ENCODE measurements around the gene STXBP5.

Gene STXBP5

DNA sequence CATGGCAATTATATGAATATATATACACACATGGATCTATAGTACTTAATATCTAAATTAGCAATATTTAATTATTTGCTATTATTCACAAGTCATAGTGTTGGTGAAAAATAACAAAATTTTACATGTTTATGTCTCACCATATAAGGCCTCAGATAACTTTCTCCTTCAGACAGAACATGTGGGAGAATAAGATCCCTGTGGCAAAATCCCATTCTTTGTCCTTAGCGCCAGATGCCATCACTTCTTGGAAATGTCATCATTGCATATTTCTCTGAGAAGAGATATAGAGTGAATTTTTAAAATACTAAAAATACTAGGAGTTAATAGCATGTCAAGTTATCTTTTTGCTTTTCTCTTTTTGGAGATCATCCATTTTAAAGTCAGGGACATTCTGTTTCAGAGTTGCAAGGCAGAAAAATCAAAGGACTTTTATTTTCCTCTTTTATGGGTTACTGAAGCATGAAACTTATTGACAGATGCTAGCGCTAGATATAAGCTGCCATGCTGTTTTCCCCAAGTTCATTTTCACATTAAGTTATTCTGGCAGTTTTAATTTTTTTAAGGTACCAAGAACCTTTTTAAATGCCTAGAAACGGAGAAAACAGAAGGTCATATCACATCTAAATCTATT lies 30.4 kb upstream of the STXBP5 start:
- no peak for DNase-seq (ENCODE audit: low read depth, low spot score)
- H3K4me3 ChIP-seq (ENCODE audit: low read length): no peak overlapping the region

DNA sequence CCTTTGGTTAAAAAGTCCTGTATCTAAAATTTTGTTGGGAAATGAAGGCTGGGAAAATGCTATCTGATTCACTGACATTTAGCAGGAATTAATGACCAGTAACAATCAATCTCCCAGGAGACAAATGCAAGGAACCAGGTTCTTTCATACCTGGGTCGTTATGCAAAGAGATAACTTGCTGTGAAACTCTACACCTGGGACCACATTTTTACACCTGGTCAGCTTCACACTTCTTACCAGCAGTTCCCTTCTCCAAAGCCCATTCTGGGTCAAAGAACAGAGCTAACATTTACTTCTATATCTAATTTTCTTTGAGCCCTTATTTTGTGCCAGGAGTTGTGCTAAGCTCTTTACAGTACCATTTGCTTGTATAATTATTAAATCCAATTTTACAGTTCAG lies 27.4 kb upstream of the STXBP5 start:
- H3K4me3 ChIP-seq (ENCODE audit: low read length): no peak overlapping the region
- no peak for DNase-seq (ENCODE audit: low read depth, low spot score)

DNA sequence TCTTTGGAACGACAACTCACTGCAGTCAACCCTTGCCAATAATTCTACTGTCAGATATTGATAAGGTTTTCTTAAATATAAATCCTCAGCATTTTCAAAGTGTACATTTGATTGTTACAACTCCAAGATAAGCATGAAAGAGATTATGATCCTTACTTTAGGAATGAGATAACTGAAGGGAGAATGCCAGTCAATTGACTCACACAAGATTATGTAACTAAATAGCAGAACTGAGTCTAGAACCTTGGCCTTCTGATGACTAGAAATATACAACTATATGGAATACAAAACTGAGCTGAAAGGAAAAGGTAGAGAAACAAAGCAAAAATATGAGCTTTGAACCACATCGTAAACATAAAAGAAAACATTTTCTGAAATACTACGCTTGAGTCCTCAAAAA lies 26.9 kb upstream of the STXBP5 start:
- no peak for DNase-seq (ENCODE audit: low read depth, low spot score)
- no peak overlapping the region for H3K4me3 ChIP-seq (ENCODE audit: low read length)

DNA sequence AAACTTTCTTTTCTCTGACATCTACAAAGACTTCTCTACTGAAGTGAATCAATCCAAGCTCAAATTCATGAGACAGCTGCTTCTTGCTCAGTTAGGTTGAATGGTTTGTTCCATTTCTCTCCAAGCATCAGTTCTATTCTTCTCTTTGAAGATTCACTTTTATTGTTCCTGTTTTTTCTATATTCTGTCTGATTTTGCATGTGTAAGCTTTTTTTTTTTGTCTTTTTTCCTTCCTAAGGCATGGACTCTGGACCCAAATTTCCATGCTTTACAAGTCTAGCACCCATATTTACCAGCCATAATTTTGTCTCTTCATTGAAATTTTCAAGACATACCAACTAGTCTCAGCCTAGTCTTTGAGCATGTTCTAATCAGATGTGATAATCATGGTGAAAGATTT lies 25.9 kb upstream of the STXBP5 start:
- no peak for DNase-seq (ENCODE audit: low read depth, low spot score)
- no peak overlapping the region for H3K4me3 ChIP-seq (ENCODE audit: low read length)

DNA sequence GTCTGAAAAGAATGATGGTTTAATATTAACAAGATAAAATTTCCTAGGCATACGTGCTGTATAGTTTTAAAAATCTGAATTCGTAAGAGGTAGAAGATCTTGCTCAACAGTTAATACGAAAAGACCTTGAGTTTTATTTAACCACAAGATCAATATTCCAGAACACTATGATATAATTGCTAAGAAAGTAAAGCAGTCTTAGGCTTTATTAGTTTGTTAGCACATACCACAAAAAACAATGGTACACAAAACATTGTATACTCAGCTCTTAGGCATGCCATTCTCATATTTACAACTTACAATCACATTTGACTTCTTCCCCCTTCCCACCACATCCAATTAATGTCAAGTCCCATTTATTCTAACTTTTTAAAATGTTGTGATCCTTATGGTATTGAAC lies 24.4 kb upstream of the STXBP5 start:
- DNase-seq (ENCODE audit: low read depth, low spot score): no peak
- H3K4me3 ChIP-seq (ENCODE audit: low read length): no peak overlapping the region

DNA sequence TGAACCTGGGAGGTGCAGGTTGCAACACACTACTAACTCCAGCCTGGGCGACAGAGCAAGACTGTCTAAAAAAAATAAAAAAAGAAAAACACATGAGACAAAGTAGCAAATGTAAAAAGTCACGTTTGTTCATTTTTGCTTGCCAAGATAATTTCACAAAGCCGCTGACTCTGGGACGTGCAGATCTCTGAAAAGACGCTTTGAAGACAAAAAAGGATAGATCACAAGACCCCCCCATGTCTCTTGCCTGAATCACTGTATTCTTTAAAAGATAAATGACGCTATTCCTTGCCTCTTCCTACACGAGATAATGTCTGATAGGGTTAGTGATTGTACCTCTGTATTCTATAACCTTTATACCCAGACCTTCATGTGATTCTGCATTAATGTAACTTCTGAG lies 23.3 kb upstream of the STXBP5 start:
- no peak overlapping the region for H3K4me3 ChIP-seq (ENCODE audit: low read length)

DNA sequence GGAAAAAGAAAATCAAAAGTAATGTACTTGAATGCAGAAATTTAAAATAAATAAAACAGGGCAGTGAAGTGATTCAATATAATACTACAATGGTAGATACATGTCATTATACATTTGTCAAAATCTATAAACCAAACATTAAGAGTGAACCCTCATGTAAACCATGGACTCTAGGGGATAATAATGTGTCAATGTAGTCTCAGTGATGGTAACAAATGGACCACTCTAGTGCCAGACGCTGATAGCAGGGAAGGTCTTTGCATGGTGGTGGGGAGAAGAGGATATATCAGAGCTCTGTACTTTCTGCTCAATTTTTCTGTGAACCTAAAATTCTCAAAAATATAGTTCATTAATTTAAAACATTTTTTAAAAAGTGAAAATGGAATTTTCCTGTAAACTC lies 19.8 kb upstream of the STXBP5 start:
- H3K4me3 ChIP-seq (ENCODE audit: low read length): no peak overlapping the region
- DNase-seq (ENCODE audit: low read depth, low spot score): no peak

More for the DNA sequence above, 23.3 kb upstream of the STXBP5 start:
- no peak for DNase-seq (ENCODE audit: low read depth, low spot score)

DNA sequence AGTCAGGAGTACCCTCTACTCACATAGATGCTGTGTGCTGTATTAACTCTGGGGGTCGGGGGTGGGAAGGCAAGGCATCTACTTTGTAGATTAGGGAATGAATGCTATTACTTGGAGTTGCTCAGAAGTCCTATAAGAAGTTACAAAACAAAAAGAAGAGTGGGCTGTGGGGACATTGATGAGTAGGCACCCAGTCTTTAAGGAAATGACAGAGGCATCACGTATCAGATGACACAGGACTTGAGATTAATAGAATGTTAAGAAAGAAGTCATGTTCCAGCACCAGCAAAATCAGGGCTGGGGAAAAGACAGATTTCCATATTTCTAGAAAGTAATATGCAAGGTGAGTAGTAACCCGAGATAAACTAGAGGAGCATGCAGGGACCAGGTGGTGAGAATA lies 19.0 kb upstream of the STXBP5 start:
- H3K4me3 ChIP-seq (ENCODE audit: low read length): no peak overlapping the region
- no peak for DNase-seq (ENCODE audit: low read depth, low spot score)

DNA sequence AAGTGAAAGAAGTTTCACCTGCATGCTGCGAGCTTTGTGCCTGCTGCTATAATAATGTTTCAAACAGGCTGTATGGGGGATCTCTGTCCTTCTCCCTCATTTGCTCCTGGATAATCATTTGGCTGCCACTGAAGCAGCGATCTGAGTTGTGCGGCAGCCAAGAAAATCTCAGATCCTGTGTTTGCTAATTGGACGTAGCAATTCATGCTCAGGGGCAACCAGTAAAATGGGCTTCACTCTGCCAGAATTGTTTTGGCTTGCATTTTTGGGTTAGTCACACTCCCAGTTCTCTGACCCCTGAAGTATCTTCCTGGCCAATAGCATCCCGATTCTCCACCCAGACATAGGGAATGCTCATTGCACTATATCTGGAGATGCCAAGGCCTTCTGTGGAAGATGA lies 13.7 kb upstream of the STXBP5 start:
- DNase-seq (ENCODE audit: low read depth, low spot score): no peak
- no peak overlapping the region for H3K4me3 ChIP-seq (ENCODE audit: low read length)

DNA sequence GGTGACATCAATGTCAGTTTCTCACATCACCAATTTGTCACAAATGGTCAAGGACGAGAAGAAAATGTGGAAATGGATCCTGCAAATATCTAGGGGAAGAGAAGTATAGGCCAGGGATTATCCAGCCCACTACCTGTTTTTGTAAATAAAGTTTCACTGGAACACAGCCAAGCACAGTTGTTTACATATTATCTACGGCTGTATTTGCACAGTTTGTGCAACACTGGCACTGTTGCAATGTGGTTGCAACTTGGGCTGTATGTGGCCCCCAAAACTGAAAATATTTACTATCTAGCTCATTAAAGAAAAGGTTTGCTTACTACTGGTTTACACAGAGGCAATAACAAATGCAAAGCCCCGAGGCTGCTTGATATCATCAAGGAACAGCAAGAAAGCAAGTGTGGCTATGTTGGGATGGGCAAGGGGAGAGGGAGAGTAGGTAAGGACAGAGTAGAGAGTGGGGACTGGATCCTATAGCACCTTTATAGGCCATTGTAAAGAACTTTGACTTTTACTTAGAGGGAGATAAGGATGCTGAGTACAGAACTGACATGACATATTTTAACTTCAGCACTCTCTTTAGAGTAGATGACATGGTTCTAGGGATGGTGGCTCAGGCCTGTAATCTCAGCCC lies 11.8 kb upstream of the STXBP5 start:
- no peak for DNase-seq (ENCODE audit: low read depth, low spot score)
- H3K4me3 ChIP-seq (ENCODE audit: low read length): no peak overlapping the region

DNA sequence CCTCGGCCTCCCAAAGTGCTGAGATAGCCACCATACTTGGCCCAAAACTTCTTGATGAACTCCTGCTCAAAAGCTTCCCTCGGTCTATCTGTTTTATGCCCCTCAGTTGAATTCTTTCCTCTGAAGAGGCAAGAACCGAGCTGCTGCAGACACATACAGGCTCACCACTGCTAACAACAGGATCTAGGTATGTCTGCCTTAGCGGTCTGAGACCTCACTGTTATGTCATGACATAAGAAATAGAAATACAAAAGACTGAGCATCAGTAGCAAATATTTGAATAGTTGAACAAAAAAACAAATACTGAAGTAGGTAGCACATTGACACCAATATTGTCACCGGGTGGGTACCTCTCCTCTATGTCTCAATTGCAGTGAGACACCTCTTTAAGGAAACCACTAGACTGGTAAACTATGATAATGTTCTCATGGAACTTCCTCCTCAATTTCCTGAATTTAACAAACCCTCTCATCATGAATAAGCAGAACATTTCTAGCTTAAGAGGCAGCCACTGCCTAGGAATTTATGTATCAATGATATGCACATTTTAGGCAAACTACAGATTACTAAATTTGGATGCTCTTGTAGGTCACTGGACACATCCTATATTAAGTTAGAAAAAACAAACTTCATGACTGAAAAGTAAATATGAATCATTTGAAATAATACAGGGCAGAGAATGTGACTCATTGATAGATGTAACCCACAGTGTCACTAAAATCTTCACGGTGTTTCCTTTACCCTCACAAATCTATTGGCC lies 9.4 kb upstream of the STXBP5 start:
- no peak for DNase-seq (ENCODE audit: low read depth, low spot score)
- H3K4me3 ChIP-seq (ENCODE audit: low read length): no peak overlapping the region

DNA sequence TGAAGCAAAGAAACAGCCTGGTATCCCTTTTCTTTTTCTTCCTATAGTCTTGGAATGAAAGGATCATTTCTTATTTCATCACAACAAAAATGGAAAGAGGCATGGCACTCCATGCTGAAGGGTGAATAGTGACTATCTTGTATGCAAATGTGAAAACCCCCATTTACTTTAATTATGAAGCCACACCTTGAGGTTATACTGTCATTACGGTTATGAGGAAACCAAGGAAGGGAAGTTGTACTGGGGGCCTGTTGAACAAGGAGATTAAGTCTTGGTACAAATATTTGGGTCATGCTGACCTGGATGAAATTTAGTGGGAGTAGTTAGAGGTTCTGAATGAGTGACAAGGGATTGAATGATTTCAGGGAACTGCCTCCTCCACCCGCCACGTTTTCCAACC lies 8.7 kb upstream of the STXBP5 start:
- no peak for DNase-seq (ENCODE audit: low read depth, low spot score)
- no peak overlapping the region for H3K4me3 ChIP-seq (ENCODE audit: low read length)

DNA sequence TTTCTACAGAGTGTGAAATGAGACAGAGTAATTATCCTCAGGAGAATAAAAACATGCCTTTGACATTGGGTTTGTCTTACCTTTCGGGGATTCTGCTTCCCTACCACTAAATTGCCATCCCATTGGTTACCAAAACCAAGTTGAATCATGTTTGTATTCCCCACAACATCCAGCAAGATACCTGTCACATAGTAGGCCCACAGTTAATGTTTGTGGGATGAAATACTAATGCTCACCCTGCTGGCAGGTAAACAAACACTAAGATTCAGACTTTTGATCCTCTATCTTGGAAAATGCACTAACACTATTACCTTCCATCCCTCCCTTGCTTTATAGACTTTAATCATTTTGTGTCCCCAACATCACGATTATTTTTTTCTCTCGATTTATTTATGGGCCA lies 8.2 kb upstream of the STXBP5 start:
- no peak overlapping the region for H3K4me3 ChIP-seq (ENCODE audit: low read length)

DNA sequence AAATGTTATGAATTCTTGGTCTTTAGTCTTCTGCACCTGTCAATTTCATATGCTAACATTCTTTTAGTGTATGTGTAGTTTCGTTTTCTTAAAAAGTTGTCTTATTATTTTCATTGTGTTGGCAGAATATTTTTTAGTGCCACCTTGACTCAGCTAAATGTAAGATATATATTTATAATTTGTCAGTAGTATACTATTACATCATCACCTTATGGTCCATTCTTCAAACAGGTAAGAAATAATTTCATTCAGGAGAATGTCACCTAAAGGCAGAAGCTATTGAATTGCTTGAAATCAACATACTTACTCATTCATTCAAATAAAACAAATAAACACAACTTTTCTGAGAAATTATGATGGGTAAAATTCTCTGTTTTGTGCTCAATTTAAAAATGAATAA lies 3.5 kb upstream of the STXBP5 start:
- no peak overlapping the region for H3K4me3 ChIP-seq (ENCODE audit: low read length)
- DNase-seq (ENCODE audit: low read depth, low spot score): no peak

More for the DNA sequence above, 8.2 kb upstream of the STXBP5 start:
- DNase-seq (ENCODE audit: low read depth, low spot score): no peak

DNA sequence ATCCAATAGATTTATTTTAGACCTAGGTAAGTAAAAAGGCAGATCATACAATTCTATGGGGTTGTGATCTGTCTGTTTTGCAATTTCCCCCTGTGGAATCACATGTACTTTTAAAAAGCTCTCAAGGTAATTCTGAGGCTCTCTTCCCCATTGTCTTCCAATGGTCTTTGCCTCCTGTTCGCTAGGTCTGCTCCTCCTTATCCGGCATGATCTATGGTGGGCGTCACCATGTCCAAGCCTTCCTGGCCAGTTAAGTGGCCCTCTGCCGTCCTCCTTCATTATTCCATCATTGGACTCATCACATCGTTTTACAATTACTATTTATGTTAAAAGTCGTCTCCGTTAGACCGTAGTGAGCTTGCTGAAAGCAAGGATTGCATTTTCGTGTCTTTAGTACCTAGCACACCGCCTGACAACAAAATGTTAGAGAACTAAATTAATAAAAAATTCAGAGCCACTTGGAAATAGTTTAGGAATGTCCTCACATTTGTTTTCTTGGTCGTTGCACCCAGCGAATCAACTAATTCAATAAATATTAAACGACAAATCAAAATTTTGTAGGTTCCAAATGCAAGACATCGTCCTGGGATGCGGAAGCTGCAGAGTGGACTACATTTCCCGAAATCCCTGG lies 2.2 kb upstream of the STXBP5 start:
- no peak for DNase-seq (ENCODE audit: low read depth, low spot score)
- H3K4me3 ChIP-seq (ENCODE audit: low read length): peak overlapping the region; percentile 90

DNA sequence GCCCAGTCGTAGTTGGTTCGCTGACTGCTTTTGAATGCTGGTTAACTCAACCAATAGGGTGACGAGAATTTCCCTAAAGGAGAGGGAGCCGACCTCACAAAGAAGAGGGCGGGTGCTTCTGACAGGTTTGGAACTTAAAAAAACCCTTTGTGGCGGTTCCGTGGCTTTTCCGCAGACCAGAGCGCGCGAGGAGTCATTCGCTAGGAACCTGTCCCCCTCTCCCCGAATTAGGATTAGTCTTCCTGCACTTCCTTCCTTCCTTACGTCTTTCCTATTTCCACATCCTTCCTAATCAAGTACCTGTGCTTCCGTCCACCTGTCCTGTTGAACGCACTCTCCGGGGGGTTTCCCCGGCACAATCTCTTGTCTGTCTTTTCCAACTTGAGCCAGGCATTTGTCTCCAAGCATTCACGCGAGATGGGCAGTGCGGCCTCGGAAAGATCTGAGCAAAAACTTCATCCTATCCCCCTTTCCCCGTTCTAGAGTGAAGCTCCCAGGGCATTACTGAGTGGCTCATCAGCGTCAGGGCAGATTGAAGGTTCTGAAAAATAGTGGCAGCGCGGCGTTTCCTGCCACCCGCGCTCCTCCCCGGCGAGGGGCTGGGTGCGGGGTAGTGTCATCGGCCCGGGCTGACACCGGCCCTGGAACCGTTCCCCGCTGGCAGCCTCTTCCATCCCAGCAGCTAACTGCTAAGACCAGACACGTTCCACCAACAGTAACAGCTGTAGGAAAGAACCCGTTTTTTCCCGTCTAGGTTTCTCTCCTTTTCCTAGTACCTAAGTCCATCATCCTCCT lies 1.5 kb upstream of the STXBP5 start:
- peak overlapping the region; percentile 90 for H3K4me3 ChIP-seq (ENCODE audit: low read length)
- DNase-seq (ENCODE audit: low read depth, low spot score): peak; percentile 97

DNA sequence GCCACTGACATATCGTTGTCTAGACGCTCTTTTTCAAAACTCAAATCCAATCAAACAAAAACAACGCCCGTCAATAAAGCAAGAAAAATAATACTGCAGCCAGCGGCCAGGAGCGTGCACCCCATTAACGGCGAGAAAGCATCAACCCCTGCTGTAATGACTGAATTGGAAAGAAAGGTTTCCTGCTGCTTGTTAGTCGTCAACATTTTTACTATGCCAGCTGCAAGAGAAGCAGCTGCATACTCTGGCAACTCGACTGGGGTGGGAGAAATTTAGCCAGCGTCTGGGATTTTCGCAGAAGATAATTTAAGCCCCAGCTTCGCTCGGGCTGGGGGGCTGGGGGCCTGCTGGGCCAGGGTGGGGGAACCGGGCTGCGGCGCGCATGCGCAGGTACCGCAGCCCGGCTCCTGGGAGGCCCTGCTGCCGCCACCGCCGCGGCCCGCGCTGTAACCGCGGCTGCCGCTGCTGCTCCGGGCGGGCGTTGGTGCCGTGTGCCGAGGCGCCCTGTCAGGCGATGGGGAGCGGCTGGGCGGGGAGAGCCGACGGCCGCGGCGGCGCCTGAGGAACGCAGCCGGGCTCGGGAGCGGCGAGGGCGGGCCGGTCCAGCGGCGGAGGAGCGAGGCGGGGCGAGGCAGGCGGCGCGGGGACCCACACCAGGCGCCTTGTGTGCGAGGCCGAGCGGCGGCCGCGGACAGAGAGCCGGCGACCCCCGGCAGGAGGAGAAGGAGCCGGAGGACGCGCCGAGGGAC lies 732 bp upstream of the STXBP5 start:
- H3K4me3 ChIP-seq (ENCODE audit: low read length): peak overlapping the region; percentile 90
- DNase-seq (ENCODE audit: low read depth, low spot score): peak; percentile 36

DNA sequence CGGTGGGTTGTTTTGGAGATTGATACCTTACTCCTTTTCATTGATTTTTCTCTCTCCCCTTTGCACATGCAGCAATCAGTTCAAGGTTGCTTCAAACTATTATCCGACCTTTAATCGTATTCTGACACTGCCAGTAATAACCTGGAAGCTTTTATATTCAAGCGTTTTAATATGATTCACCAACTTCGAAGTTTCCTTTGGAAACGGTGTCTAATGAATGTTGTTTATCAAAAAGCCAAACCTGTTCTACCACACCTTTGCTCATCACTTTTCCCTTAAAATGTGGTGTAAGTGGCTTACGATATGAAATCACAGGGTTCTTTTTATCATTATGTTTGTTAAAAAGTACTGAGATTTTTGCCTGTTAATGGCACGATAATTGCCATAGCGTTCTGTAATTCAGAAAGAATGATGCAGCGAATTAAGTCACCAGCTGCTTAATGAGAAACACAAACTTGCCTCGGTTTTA lies 660 bp downstream of the STXBP5 start:
- peak overlapping the region; percentile 90 for H3K4me3 ChIP-seq (ENCODE audit: low read length)
- DNase-seq (ENCODE audit: low read depth, low spot score): no peak
